Measurements from ENCODE around the gene ABCA7. TPM values are rescaled to one million over a fixed set of nuclear protein-coding genes. Genes with fewer than 3 reads are reported as not detected.
A peak's percentile ranks its signal among the peaks of the same experiment; 100 is the strongest.

The ABCA7 gene
- total RNA-seq, 4 donors from 2014 or later: 15.5 to 58.7 (median 29.8) TPM

GRCh38 chr19:1080360-1081161 is 40.7 kb downstream of the ABCA7 start:
- 89 to 93% methylated on average over 20 to 28 of the region's 50 CpGs for WGBS, 2 donors
- Histone ChIP-seq H3K36me3 (no peaks in the 10 kb centered on the region), H3K9me3 (no peaks in the 10 kb centered on the region), H3K4me3 (replicated peaks in 1 of 3) (no peak overlapping the region), H3K4me1 (peaks cover 0 to 18% of the 10 kb centered on the region in 2 donors), H3K27ac (no peak overlapping the region), H3K27me3 (no peaks in the 10 kb centered on the region)
- no peak for DNase-seq
- TF ChIP-seq POLR2A (IDR thresholded peaks at IDR 0.05) (no peak), CTCF (IDR thresholded peaks at IDR 0.05) (no peak)
- intact Hi-C loops (cut with DNase I): no loop called here

GRCh38 chr19:1081301-1082164 is 41.6 kb downstream of the ABCA7 start:
- WGBS, 2 donors: 70 to 89% methylated on average over 26 to 39 of the region's 58 CpGs
- Histone ChIP-seq H3K36me3 (peaks cover 0 to 2% of the 10 kb centered on the region in 2 donors), H3K9me3 (no peaks in the 10 kb centered on the region), H3K4me3 (replicated peaks in 1 of 3) (no peak overlapping the region), H3K27ac (no peak overlapping the region), H3K4me1 (peaks cover 0 to 18% of the 10 kb centered on the region in 2 donors), H3K27me3 (no peaks in the 10 kb centered on the region)
- intact Hi-C loops (cut with DNase I): no loop called here
- TF ChIP-seq CTCF (IDR thresholded peaks at IDR 0.05) (no peak), POLR2A (IDR thresholded peaks at IDR 0.05) (no peak)
- no peak for DNase-seq

GRCh38 chr19:1082165-1082927 is 42.4 kb downstream of the ABCA7 start:
- intact Hi-C loops (cut with DNase I): no loop called here
- WGBS, 2 donors: 24 to 33% methylated on average over 18 to 33 of the region's 51 CpGs
- Histone ChIP-seq H3K9me3 (no peaks in the 10 kb centered on the region), H3K4me3 (replicated peaks in 1 of 3) (no peak overlapping the region), H3K4me1 (peaks cover 0 to 12% of the 10 kb centered on the region in 2 donors), H3K36me3 (peaks cover 0 to 2% of the 10 kb centered on the region in 2 donors), H3K27me3 (no peaks in the 10 kb centered on the region), H3K27ac (no peak overlapping the region)
- DNase-seq: peak; percentile 64 to 91
- TF ChIP-seq POLR2A (IDR thresholded peaks at IDR 0.05): no peak
- TF ChIP-seq CTCF (IDR thresholded peaks at IDR 0.05): no peak

GRCh38 chr19:1082928-1083816 is 43.3 kb downstream of the ABCA7 start:
- intact Hi-C loops (cut with DNase I): no loop called here
- no peak overlapping the region for H3K27ac ChIP-seq
- H3K9me3 ChIP-seq: no peaks in the 10 kb centered on the region
- no peak for DNase-seq
- no peaks in the 10 kb centered on the region for H3K27me3 ChIP-seq
- no peak overlapping the region for H3K4me3 ChIP-seq (replicated peaks in 1 of 3)
- H3K4me1 ChIP-seq: peaks cover 0 to 9% of the 10 kb centered on the region in 2 donors
- TF ChIP-seq POLR2A (IDR thresholded peaks at IDR 0.05): no peak
- TF ChIP-seq CTCF (IDR thresholded peaks at IDR 0.05): no peak
- H3K36me3 ChIP-seq: peaks cover 6 to 8% of the 10 kb centered on the region in 2 donors
- WGBS, 2 donors: 74 to 81% methylated on average over 23 to 38 of the region's 59 CpGs
